ENCODE results near the gene ARPP19.

DNA sequence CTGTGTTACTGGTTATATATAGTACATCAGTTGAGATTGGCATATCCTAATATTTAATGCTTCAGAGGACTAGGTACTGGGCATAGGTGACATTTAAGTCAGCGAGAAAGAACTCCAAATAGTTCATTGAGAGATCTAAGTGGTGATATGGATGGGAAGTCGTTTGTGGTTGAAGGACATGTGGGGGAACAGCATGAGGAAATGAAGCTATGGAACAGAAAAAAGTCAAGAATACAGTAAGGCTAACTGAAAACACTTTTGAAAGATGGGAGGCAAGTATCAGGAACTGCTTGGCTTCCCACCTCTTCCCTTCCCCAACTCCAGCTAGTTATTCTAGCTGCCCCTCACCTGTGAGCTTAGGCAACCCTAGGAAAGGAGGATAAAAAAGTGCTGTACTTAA is 36.4 kb downstream of the ARPP19 start:
- TF ChIP-seq, protein P1, sequence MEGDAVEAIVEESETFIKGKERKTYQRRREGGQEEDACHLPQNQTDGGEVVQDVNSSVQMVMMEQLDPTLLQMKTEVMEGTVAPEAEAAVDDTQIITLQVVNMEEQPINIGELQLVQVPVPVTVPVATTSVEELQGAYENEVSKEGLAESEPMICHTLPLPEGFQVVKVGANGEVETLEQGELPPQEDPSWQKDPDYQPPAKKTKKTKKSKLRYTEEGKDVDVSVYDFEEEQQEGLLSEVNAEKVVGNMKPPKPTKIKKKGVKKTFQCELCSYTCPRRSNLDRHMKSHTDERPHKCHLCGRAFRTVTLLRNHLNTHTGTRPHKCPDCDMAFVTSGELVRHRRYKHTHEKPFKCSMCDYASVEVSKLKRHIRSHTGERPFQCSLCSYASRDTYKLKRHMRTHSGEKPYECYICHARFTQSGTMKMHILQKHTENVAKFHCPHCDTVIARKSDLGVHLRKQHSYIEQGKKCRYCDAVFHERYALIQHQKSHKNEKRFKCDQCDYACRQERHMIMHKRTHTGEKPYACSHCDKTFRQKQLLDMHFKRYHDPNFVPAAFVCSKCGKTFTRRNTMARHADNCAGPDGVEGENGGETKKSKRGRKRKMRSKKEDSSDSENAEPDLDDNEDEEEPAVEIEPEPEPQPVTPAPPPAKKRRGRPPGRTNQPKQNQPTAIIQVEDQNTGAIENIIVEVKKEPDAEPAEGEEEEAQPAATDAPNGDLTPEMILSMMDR (conservative IDR thresholded peaks at IDR 0.05; ENCODE audit: low read length), result no peak
- no peak for TF ChIP-seq EZH2phosphoT487 (IDR thresholded peaks at IDR 0.05; ENCODE audit: borderline replicate concordance, low read depth, low read length)
